T-helper 1 cell treated with Interleukin-12 subunit alpha and Interleukin-12 subunit beta and Interleukin-4 antibody, amounts not matched to agents 30 ng/mL and 1 ng/mL, for 36 hours (primary cell): ENCODE results near the gene COL23A1. TPM values are rescaled to one million over a fixed set of nuclear protein-coding genes. Genes with fewer than 3 reads are reported as not detected.

Source experiments
- intact Hi-C: fragments of 100-400 bp; cut with micrococcal nuclease; formaldehyde crosslinking; loops from one replicate; pipeline ENCODE4 v1.15.1; 2024
- total RNA-seq: library from RNA; stranded (reverse); gene quantifications from 2 replicates; pipeline ENCODE4 v1.2.3, GENCODE V29; 2022

The COL23A1 gene
- total RNA-seq, 1 donor from 2014 or later, result not detected

GRCh38 chr5:178365501-178366440 lies 224.4 kb downstream of the COL23A1 start:
- intact Hi-C loops, result no loop called here

GRCh38 chr5:178364326-178364675 lies 225.9 kb downstream of the COL23A1 start:
- intact Hi-C loops, result no loop called here

GRCh38 chr5:178363501-178364325 lies 226.5 kb downstream of the COL23A1 start:
- intact Hi-C loops, result no loop called here

- intact Hi-C loops, result no loop called here
Measured at GRCh38 chr5:178361657-178362445, 228.3 kb downstream of the COL23A1 start.

- intact Hi-C loops, result no loop called here
Measured at GRCh38 chr5:178360926-178361235, 229.3 kb downstream of the COL23A1 start.

GRCh38 chr5:178360222-178360925 lies 229.8 kb downstream of the COL23A1 start:
- intact Hi-C loops, result no loop called here

GRCh38 chr5:178359738-178360137 lies 230.5 kb downstream of the COL23A1 start:
- intact Hi-C loops, result no loop called here

GRCh38 chr5:178357678-178358077 lies 232.5 kb downstream of the COL23A1 start:
- intact Hi-C loops, result no loop called here

- intact Hi-C loops, result no loop called here
Measured at GRCh38 chr5:178357121-178357521, 233.1 kb downstream of the COL23A1 start.

GRCh38 chr5:178356431-178356872 lies 233.7 kb downstream of the COL23A1 start:
- intact Hi-C loops, result no loop called here

- intact Hi-C loops, result no loop called here
Measured at GRCh38 chr5:178355671-178356070, 234.5 kb downstream of the COL23A1 start.

- intact Hi-C loops, result no loop called here
Measured at GRCh38 chr5:178353461-178353860, 236.7 kb downstream of the COL23A1 start.

GRCh38 chr5:178352035-178352349 lies 238.2 kb downstream of the COL23A1 start:
- intact Hi-C loops, result no loop called here

- intact Hi-C loops, result no loop called here
Measured at GRCh38 chr5:178351221-178352034, 238.8 kb downstream of the COL23A1 start.

GRCh38 chr5:178350361-178351220 lies 239.6 kb downstream of the COL23A1 start:
- intact Hi-C loops, result no loop called here

- intact Hi-C loops, result no loop called here
Measured at GRCh38 chr5:178349625-178350353, 240.4 kb downstream of the COL23A1 start.

- intact Hi-C loops, result no loop called here
Measured at GRCh38 chr5:178349075-178349511, 241.1 kb downstream of the COL23A1 start.

GRCh38 chr5:178348356-178349074 lies 241.7 kb downstream of the COL23A1 start:
- intact Hi-C loops, result no loop called here
